GM12874 (cell line): Measurements from ENCODE around the gene OR6C2.

Experiments used
- CTCF ChIP-seq: IDR thresholded peaks from 2 replicates; pipeline ENCODE4 v1.5.1; 2011; ENCODE audit warnings: low read depth, mild to moderate bottlenecking, control low read depth, low read length, moderate library complexity; ENCODE audit not compliant: insufficient read depth

The OR6C2 gene

GRCh38 chr12:55428331-55429243, 15.3 kb upstream of the OR6C2 start:
- TF ChIP-seq CTCF, result no peak

GRCh38 chr12:55445357-55445756, 1.5 kb downstream of the OR6C2 start:
- no peak for TF ChIP-seq CTCF

GRCh38 chr12:55446326-55446725, 2.5 kb downstream of the OR6C2 start:
- TF ChIP-seq CTCF, result no peak

- no peak for TF ChIP-seq CTCF
Measured at GRCh38 chr12:55448825-55449224, 4.9 kb downstream of the OR6C2 start.

- TF ChIP-seq CTCF, result no peak
Measured at GRCh38 chr12:55467836-55468235, 24.0 kb downstream of the OR6C2 start.

- no peak for TF ChIP-seq CTCF
Measured at GRCh38 chr12:55469291-55469690, 25.4 kb downstream of the OR6C2 start.

GRCh38 chr12:55470088-55470829, 26.4 kb downstream of the OR6C2 start, which contains the start of gene OR6C70:
Gene OR6C70, minus strand, starts transcription at chr12:55470138. Its CDS starts 0 bp downstream, at chr12:55470138.
- TF ChIP-seq CTCF, result no peak
